Stimulated activated CD8-positive, alpha-beta memory T cell treated with anti-CD3 and anti-CD28 coated beads, Interleukin-12 subunit alpha, Interleukin-12 subunit beta, amount 100 ng/mL, for 4 hours (primary cell): ENCODE data around the gene TCF7L1.

Experiments used
- DNase-seq: peaks from one replicate; pipeline ENCODE4 v3.0.0-alpha.2; 2020; ENCODE audit warnings: low read depth

TCF7L1 gene

GRCh38 chr2:85164145-85164569 is 31.0 kb downstream of the TCF7L1 start:
- no peak for DNase-seq

DNA sequence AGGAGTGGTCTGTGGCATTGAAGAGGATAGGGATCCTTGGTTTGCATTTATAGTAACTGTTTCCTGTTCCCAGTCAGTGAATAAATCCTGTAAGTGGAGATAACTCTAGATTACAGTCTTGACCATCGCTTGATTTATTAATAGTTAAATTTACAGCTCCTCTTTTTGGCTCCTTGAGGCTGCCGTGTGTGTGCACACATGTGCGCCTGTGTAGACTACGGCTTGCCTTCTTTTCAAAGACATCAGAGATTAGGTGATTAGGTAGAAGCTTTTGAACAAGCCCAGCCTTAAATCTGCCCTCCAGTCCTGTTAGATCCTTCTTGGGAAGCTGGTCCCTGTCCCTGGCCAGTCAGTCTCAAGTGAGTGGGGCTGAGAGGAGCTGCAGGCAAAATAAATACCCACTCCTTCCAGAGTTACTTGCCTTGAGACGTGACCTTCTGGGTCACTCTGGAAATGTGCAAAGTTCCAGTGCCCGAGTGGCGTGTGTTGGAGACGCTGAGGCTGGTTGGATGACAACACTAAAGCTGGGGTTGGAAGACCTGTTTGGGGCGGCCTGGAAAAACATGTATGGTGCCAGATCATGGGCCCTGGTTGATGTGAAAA is 32.0 kb downstream of the TCF7L1 start:
- DNase-seq, result no peak

- no peak for DNase-seq
These were observed 32.8 kb downstream of the TCF7L1 start for GRCh38 chr2:85166021-85166420.

DNA sequence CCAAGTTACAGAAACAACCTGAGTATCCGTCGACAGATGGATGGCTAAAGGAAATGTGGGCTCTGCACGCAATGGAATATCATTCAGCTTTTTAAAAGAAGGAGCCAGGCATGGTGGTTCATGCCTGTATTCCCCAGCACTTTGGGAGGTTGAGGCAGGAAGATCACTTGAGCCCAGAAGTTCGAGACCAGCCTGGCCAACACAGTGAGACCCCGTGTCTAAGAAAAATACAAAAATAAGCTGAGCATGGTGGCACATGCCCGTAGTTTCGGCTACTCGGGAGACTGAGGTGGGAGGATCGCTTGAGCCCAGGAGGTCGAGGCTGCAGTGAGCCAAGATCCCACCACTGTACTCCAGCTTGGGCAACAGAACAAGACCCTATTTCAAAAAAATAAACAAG is 34.3 kb downstream of the TCF7L1 start:
- no peak for DNase-seq

DNA sequence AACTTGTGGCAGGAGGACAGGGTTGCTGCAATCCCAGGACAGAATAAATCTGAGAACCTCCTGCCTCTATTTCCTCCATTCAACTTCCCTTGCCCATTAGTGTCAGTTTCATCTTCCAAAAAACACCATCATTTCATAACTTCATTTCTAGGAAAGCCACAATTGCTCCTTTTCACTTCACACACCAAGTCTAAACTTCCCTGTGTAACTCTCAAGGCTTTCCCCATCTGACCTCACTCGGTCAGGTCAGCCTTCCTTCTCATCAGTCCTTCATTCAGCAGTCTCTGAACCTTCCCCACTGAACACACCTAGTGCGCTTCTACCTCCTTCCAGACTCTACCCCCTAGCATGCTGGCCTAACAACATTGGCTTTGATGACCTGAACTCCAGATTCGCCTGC is 35.8 kb downstream of the TCF7L1 start:
- no peak for DNase-seq

DNA sequence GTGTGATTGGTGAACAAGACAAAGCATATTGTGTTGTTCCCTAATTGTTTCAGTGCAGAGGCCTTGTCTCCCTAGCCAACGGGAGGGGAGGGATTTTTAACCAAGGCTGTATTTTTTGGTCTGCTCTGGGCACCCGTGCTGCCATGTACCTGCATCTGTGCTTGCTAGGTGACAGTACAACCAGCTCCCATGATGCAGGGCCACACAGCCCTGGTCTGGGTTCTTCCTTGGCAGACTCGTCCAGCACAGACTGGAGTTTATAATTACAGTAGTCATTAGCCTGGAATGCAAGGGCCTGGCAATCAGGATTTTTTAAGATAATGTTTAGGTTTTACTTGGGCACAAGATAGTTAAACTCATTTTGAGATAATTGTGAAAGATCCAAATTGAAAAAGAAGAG is 36.4 kb downstream of the TCF7L1 start:
- DNase-seq, result no peak

DNA sequence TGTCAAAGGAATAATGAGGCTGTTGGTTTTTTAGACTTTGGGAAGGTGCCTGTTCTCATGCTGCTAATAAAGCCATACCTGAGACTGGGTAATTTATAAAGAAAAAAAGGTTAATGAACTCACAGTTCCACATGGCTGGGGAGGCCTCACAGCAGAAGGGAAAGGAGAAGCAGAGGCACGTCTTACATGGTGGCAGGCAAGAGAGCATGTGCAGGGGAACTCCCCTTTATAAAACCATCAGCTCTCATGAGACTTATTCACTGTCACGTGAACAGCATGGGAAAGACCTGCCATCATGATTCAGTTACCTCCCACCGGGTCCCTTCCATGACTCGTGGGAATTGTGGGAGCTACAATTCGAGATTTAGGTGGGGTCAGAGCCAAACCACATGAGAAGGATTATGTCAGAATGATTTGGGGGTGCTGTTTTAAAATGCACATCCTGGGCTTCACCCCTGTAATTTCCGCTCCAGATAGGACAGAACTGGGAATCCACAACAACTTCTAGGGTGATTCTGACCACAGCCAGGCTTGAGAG is 37.8 kb downstream of the TCF7L1 start:
- DNase-seq, result no peak

GRCh38 chr2:85171916-85172315 is 38.7 kb downstream of the TCF7L1 start:
- DNase-seq, result no peak

DNA sequence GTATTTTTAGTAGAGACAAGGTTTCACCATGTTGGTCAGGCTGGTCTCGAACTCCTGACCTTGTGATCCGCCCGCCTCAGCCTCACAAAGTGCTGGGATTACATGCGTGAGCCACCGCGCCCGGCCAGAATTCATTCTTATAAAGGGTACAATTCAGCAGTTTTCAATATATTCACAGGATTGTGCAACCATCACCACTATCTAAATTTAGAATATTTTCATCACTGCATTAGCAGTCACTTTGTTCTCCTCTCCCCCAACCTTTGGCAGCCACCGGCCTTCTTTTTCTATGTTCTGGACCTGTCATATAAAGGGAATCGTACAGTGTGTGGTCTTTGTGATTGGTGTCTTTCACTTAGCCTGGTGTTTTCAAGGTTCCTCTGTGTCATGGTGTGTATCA is 40.7 kb downstream of the TCF7L1 start:
- DNase-seq, result no peak

DNA sequence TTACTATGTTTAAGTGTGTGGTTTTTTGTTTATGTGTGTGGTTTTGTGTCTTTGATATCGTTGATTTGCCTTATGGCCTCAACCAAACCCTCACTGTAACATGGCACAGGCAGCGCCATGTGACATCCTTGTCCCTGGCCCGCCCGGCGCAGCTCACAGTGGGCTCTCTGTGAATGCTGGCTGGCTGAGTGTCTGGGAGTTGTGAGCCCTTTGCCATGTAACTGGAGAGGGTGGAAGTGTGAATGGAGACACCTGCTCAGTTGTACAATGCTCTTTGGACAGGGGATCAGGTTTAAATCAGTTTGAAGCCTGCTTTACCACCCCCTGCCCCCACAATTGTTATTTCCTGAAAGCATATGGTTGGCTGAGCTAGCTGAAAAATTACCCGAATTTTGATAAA is 41.8 kb downstream of the TCF7L1 start:
- no peak for DNase-seq

DNA sequence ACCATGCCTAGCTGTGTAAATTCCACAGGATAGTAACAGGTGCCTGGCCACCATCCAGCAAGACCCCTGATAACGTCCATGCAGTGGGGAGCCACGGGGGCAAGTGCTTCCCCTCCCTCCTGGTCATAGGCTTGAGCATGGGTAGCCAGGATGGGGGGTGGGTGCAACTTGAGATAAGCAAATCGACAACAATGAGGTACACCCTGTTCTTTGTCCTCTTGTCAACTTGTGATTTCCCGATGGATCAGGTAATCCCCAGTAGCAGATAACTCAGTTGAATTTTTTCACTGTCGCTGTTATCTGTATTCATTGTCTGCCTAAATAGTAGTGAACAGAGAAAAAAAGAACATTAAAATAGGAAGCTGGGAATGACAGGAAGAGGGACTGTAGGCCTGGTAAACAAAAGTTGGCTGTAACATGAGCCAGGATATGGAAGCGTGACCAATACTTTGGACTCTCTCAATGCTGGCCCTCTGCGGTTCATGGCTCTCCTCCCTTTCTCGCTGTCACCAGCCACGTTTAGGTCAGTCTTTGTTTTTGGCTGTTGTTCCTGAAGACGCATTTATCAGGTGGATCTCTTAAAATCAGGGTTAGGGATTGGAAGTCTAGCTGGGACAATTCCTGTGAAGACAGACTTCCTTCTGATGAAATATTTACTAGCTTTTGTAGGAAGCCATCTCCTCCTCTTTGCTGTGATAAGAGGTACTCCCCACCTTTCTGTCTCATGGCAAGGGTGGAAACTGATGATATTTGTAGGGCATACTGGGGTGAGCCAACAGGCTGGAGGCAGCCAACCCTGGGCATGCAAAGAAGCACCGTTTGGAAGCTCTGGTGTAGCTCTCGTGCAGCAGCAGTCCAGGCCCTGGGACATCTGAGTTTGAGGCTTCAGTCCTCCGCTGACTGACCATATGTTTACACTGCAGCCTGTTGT is 42.4 kb downstream of the TCF7L1 start:
- DNase-seq, result no peak

DNA sequence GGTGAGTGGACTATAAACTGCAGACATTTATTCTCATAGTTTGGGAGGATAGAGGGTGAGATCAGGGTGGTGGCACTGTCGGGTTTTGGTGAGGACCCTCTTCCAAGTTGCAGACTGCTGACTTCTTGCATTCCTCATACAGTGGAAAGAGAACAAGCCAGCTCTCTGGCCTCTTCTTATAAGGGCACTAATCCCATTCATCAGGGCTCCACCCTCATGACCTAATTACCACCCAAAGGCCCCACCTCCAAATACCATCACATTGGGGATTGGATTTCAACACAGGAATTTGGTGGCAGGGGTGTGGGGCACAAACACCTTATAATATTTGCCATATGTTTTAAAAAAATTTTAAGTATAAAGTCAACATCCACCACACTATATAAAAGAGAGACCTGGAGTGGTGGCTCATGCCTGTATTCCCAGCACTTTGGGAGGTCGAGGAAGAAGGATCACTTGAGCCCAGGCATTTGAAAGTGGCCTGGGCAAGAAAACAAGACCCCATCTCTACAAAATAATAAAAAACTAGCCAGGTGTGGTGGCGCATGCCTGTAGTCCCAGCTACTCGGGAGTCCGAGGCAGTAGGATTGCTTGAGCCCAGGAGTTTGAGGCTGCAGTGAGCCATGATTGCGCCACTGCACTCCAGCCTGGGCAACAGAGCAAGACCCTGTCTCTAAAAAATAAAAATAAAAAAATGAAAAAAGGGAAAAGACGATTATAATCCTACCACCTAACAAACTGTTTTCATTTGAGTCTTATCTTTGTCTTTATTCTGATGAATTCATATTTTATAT is 44.0 kb downstream of the TCF7L1 start:
- DNase-seq, result no peak

DNA sequence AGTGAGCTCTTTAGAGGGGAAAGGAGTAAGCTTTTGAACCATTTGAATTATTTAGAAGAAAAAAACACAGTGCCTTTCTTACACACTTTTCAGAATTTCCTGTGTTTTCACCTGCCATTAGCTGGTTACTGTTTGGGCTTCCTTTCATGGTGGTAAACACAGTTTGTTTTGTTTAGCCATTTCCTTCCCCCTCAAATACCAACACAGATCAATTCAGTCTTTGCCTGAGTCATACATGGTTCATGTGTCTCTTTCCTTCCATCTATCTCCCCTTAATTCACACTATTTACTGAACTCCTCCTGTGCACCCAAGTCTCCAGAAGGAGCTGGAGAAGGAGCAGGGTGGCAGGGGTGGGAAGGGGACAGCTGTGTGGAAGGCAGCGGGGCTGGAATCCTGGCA is 45.0 kb downstream of the TCF7L1 start:
- DNase-seq, result no peak

GRCh38 chr2:85178980-85179411 is 45.8 kb downstream of the TCF7L1 start:
- DNase-seq, result no peak

- no peak for DNase-seq
These were observed 46.3 kb downstream of the TCF7L1 start for GRCh38 chr2:85179541-85179940.

DNA sequence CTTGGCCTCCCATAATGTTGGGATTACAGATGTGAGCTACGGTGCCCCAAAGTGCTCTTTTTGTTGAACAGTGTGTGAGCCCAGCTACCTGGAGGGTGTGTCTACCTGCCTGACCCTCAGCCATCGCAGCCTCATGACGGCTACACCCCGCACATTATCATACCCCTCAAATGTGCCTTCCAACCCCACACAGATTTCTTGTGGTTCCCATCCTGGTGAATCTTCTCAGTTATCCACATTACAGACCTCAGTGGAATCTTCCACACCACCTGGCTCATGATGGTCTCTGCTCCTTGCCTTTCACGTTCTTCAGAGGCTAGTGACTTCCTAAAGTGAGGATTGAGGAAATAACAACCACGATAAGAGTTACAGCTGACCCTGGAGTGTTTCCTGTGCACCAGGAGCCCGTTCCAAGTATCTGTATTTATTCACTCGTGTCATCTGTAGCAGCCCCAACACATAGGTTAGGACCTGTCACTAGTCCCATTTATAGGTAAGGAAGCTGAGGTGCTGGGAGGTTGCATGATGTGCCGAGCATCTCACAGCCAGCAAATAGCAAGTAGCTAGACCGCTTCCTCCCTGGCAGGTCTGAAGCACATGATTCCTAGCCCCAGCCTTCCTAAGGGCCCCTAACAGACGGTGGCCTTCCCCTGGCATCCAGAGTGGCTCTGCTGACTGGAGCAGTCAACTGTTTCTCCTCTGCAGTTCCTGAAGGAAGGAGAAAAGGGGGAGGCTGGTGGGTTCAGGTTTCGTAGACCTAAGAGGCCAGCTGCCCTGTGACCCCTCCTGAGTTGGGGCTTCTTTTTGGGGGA is 47.3 kb downstream of the TCF7L1 start:
- DNase-seq, result no peak

GRCh38 chr2:85181134-85181631 is 48.0 kb downstream of the TCF7L1 start:
- DNase-seq, result no peak

DNA sequence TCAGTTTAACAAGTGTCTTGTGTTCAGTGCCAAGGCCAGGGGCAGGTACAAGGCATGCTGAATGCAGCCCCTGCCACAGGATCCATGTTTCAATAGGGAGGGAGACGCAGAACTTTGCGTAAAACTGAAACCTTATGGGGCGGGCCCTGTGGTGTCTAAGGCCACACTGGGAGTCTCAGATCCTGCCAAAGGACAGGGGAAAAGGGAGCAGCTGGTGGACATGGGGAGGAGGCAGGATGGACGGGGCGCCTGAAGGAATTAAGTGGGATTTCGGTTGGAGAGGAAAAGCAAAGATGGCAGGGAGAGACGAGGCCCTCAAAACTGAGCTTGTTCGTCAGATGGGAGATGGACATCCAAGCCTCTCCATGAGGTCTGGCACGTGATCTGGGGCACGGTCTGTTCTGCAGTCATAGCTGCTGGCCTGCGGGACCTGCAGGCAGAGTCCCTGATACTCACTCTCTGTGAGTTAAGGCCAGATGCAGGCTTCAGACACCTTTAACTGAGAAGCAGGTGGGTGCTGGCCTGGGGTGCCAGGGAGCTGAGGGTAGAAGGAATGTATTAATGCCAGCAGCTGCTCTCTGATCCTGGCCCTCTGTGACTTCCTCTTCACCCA is 48.8 kb downstream of the TCF7L1 start:
- no peak for DNase-seq

DNA sequence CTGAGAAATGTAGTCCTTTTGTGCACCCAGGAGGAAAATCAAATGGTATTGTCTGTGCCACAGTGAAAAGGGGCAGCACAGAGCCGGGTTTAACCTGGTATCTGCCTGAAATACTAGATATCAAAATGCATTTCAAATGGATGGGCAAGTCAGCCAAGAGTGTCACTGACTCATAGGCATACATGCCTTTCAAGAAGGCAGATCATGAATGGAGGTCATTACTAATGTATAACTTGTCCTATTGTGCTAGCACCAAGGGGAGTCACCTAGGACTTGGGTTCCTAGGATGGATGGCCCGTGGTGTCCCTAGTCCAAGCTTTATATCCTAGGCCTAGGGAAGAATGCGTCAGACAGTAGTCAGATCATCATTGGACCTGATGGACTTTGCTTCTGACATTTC is 49.9 kb downstream of the TCF7L1 start:
- no peak for DNase-seq

DNA sequence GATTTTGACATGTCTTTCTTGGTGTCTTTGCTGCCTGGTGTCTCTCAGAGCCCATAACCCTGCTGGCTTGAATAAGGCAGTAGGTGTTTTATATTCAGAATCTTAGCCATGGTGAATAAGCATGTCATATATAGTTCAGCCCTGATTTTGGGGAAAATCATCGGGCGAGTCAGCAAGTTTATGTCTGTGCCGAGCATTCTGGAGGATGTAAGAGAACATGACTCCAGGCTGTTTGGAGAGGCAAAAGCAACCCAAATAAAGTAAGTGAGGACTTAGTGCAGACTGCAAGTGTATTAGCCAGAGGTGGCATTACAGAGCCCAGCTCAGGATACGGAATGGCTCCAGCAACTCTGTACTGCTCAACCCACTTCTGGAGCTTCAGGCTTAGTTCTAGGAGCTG is 50.3 kb downstream of the TCF7L1 start:
- no peak for DNase-seq

- no peak for DNase-seq
These were observed 51.0 kb downstream of the TCF7L1 start for GRCh38 chr2:85184231-85184630.
